ENCODE measurements around the gene FOXD4L1. TPM values are rescaled to one million over a fixed set of nuclear protein-coding genes. Genes with fewer than 3 reads are reported as not detected.
"Not testable (repeated sequence)": the region's sequence is repeated elsewhere in the genome, so short reads cannot be mapped to it uniquely, and the experiment has no call there.

FOXD4L1 gene
- under 1 TPM in 7 of 8 experiments, not detected in 1; 0.15 to 0.85 (median 0.46) TPM for total RNA-seq

DNA sequence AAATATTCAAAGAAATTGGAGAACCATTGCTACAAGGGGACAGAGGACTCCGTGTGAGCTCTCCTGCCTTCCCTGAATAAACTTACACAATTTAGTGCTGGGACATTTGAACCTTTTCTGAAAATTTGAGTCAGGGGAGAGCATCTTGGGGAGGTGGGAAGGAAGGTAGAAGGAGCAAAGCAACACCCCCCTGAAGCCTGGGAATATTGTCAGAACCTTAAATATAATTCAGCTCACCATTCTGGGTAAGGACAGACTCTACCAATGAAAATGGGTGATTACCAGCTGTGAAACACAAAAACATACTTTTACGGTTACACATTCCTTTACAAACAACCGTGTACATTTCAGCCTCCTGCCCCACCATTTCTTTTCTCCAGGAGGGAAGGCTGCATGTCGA lies at the start of gene FOXD4L1:
Gene FOXD4L1 (plus strand): TSS at position 301 of the 400 bp plus-strand sequence. CDS start 592 bp downstream, outside the sequence.
- in situ Hi-C loops (cut with MboI; ENCODE audit: low pct_unique_long_range_greater_than_20kb in 2 of 9, low sequenced_read_pairs in 9 of 9, unreplicated experiment in 9 of 9); H3K4me3 ChIP-seq: not testable (repeated sequence)
- WGBS, 10 experiments = no CpG with 5 or more reads among the region's 4 CpGs

DNA sequence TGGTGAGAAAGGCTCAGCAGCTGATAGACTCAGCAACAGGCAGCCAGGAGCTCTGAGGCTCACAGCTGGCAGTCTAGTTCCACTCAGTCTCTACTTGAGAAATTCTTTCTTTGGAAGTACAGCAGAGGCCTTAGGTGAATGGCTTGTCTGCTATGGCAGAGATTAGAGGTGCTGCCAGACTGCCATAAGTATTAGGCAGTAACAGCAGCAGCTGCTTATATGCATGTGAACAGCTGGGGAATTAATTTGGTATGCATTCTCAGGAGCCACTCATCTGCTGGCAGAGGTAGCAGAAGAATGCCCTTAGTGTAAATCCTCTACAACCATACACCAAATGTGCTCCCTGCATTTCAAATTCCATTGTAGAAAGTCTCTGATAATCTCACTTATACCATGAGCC lies 32.7 kb upstream of the FOXD4L1 start:
- H3K27ac ChIP-seq; H3K4me1 ChIP-seq (replicated peaks in 1 of 2); H3K4me3 ChIP-seq; ATAC-seq (replicated peaks in 6 of 8); in situ Hi-C loops (cut with MboI; ENCODE audit: low pct_unique_long_range_greater_than_20kb in 2 of 9, low sequenced_read_pairs in 9 of 9, unreplicated experiment in 9 of 9): not testable (repeated sequence)

More for the DNA sequence above, at the start of gene FOXD4L1:
- H3K27ac ChIP-seq; H3K4me1 ChIP-seq (replicated peaks in 1 of 2); ATAC-seq (replicated peaks in 6 of 8): not testable (repeated sequence)

DNA sequence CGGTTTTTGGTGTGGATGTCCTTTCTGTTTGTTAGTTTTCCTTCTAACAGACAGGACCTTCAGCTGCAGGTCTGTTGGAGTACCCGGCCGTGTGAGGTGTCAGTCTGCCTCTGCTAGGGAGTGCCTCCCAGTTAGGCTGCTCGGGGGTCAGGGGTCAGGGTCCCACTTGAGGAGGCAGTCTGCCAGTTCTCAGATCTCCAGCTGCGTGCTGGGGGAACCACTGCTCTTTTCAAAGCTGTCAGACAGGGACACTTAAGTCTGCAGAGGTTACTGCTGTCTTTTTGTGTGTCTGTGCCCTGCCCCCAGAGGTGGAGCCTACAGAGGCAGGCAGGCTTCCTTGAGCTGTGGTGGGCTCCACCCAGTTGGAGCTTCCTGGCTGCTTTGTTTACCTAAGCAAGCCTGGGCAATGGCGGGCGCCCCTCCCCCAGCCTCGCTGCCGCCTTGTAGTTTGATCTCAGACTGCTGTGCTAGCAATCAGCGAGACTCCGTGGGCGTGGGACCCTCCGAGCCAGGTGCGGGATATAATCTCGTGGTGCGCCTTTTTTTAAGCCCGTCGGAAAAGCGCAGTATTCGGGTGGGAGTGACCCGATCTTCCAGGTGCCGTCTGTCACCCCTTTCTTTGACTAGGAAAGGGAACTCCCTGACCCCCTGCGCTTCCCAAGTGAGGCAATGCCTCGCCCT lies 21.6 kb upstream of the FOXD4L1 start:
- ATAC-seq (replicated peaks in 6 of 8); H3K27ac ChIP-seq; H3K4me1 ChIP-seq (replicated peaks in 1 of 2); in situ Hi-C loops (cut with MboI; ENCODE audit: low pct_unique_long_range_greater_than_20kb in 2 of 9, low sequenced_read_pairs in 9 of 9, unreplicated experiment in 9 of 9); H3K4me3 ChIP-seq: not testable (repeated sequence)
- WGBS, 10 experiments = no CpG with 5 or more reads among the region's 24 CpGs

DNA sequence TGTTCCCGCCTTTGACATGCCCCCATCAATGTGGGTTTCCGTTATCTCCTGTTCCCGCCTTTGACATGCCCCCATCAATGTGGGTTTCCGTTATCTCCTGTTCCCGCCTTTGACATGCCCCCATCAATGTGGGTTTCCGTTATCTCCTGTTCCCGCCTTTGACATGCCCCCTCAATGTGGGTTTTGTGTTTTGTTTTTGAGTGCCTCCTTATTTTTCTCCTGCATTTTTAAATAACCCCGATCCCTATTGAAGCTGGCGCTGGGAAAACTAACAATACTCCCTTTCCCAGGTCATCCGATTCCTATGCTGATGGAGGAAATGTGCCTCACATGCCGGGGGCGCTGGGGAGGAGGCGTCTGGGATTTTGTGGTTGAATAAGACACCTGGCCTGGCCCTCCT lies 1.9 kb upstream of the FOXD4L1 start:
- H3K27ac ChIP-seq; ATAC-seq (replicated peaks in 6 of 8); in situ Hi-C loops (cut with MboI; ENCODE audit: low pct_unique_long_range_greater_than_20kb in 2 of 9, low sequenced_read_pairs in 9 of 9, unreplicated experiment in 9 of 9); H3K4me1 ChIP-seq (replicated peaks in 1 of 2); H3K4me3 ChIP-seq: not testable (repeated sequence)
- WGBS, 10 experiments = 72 to 100% (median 100%) methylated on average over 1 to 10 of the region's 13 CpGs; no CpG with 5 or more reads in 5 of the 10 experiments

DNA sequence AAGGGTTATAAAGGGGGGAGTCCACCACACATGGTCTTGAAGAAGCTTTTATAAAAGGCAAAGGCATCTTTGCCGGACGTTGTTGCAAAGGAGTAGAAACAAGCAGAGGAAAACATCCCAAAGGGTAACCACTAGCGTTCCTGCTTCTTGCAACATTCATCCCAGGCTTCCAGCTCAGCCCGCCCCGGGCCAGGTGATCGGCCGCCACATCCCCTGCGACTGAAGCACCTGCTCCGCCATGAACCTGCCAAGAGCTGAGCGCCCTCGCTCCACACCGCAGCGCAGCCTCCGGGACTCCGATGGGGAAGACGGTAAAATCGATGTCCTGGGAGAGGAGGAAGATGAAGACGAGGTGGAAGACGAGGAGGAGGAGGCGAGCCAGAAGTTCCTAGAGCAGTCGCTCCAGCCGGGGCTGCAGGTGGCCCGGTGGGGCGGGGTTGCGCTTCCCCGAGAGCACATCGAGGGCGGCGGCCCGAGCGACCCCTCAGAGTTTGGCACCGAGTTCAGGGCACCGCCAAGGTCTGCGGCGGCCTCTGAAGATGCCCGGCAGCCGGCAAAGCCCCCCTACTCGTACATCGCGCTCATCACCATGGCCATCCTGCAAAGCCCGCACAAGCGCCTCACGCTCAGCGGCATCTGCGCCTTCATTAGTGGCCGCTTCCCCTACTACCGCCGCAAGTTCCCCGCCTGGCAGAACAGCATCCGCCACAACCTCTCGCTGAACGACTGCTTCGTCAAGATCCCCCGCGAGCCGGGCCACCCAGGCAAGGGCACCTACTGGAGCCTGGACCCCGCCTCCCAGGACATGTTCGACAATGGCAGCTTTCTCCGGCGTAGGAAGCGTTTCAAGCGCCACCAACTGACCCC lies 787 bp downstream of the FOXD4L1 start:
- H3K4me1 ChIP-seq (replicated peaks in 1 of 2); ATAC-seq (replicated peaks in 6 of 8); H3K27ac ChIP-seq; H3K4me3 ChIP-seq; in situ Hi-C loops (cut with MboI; ENCODE audit: low pct_unique_long_range_greater_than_20kb in 2 of 9, low sequenced_read_pairs in 9 of 9, unreplicated experiment in 9 of 9): not testable (repeated sequence)
- WGBS, 10 experiments = no CpG with 5 or more reads among the region's 62 CpGs

DNA sequence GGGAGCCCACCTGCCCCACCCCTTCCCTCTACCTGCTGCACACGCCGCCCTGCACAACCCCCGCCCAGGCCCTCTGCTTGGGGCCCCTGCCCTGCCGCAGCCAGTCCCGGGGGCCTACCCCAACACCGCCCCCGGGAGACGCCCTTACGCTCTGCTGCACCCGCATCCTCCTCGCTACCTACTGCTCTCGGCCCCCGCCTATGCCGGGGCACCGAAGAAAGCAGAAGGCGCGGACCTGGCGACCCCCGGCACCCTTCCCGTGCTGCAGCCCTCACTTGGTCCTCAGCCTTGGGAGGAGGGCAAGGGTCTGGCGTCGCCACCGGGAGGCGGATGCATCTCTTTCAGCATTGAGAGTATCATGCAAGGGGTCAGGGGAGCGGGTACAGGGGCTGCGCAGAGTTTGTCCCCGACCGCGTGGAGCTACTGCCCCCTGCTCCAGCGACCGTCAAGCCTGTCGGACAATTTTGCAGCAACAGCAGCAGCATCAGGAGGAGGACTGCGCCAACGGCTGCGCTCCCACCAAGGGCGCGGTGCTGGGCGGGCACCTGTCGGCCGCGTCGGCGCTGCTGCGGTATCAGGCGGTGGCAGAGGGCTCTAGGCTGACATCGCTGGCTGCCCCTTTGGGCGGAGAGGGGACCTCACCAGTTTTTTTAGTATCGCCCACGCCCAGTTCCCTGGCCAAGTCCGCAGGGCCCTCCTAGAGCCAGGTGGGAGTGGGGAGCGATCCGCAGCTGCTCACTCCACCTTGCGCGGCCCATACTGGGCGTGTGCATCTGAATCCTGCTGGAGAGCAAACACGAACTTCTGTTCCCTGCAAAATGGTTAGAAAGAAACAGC lies 1.6 kb downstream of the FOXD4L1 start:
- WGBS, 10 experiments = no CpG with 5 or more reads among the region's 56 CpGs
- H3K27ac ChIP-seq; H3K4me1 ChIP-seq (replicated peaks in 1 of 2); in situ Hi-C loops (cut with MboI; ENCODE audit: low pct_unique_long_range_greater_than_20kb in 2 of 9, low sequenced_read_pairs in 9 of 9, unreplicated experiment in 9 of 9); H3K4me3 ChIP-seq; ATAC-seq (replicated peaks in 6 of 8): not testable (repeated sequence)

DNA sequence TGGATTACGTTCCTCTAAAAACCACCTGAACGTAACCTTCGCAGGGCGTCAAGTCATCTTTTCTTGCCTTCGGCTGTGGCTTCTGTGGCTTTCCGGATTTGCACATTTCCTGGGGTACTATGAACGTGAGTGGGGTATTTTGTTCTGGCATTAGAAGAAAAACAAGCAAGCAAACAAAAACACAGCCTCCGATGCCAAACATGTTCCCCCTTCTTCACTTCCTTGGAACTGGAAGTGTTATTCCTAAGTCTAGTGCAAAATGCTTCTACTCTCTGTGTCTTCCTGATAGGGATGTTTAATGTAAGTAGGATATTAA lies 2.2 kb downstream of the FOXD4L1 start:
- H3K27ac ChIP-seq; in situ Hi-C loops (cut with MboI; ENCODE audit: low pct_unique_long_range_greater_than_20kb in 2 of 9, low sequenced_read_pairs in 9 of 9, unreplicated experiment in 9 of 9); ATAC-seq (replicated peaks in 6 of 8); H3K4me3 ChIP-seq; H3K4me1 ChIP-seq (replicated peaks in 1 of 2): not testable (repeated sequence)
- WGBS, 10 experiments = no CpG with 5 or more reads among the region's 8 CpGs

DNA sequence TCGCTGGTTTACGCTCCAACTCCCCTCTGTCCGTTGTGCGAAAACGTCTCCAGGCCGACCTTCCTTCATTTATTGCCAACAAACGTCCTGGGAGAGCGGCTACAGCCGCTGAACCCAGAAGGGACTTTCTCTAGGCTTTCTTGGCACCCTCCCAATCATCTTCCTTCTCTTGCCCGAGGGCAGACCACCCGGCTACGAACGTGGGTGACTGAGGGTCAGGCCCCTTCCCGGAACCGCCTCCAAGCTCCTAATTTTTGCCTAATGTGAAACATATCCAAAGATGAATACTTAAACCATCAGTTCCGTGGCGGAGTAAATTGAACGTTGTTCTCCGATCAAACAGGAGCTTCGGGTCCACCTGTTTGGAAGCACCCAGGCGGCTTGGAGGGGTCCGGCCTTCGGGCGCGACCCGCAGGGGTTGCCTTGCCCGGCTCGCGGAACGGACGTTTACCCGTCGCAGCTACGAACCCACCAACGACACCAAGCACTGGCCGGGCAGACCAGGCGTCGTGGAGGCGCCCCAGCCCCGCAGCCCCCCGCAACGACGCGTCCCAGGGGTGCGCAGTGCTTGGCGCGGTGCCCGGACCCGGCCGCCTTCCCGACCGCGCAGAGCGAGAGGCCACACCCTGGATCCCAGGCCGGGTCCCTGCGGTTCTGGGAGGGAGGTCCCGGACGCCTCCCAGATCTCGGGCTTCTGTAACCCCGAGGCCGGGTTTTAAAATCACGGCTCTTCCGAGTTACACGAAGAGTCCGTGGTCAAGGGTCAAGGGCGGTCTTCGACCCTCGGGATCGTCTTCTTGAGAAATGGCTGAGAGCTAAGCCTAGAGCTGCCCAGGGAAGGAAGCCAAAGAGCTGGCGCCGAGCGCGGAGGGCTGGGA lies 4.0 kb downstream of the FOXD4L1 start:
- H3K27ac ChIP-seq; H3K4me1 ChIP-seq (replicated peaks in 1 of 2); in situ Hi-C loops (cut with MboI; ENCODE audit: low pct_unique_long_range_greater_than_20kb in 2 of 9, low sequenced_read_pairs in 9 of 9, unreplicated experiment in 9 of 9): not testable (repeated sequence)
- peak overlapping the region in 3 of 5 donors; percentile 16 to 26 (median 25) for H3K4me3 ChIP-seq
- WGBS, 10 experiments = 0 to 4% methylated on average over 4 to 5 of the region's 73 CpGs; no CpG with 5 or more reads in 8 of the 10 experiments
- ATAC-seq (replicated peaks in 6 of 8) = peak; percentile 32 to 61 (median 54)

DNA sequence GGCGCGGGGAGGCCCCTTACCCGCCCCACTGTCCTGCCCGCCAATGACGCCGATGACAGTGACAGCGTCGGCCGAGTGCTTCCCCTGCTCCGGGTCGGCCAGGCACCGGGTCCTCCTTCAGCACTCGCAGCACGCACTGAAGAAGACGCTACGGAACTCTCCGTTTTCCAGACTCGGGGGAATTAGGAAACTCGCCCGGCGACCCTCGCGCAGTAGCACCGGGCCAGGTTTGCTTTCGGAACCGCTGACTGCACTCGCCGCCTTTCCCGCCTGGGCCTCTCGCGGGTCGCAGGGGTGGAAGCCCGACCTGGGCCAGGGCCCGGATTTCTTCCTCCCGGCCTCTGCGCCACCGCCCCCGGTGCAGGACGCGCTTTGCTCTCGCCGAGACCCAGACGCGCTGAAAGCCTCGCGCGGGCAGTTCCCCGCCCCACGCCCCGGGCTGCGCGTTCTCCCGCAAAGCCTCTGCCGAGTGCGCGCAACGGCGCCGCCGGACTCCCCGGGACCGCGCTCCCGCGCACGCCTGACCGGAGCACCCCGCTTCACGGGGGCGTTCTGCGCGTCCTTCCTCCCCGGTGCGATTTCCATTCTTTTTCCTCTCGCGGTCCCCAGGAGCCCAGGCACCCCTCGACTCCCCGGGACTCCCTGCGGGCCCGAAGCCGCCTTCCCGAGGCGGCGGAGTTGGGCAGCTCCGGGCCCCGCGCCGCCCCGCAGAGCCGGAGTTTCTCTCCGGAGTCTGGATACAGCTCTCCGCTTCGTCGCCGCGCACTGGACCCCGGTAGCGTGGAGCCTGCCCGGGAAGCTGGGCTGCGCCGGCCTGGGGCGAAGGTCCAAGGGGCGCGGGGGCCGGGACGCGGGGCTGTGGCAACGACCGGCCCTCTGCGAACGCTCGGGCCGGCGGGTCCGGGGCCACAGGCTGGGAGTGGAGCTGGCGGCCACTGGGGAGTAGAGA lies 4.9 kb downstream of the FOXD4L1 start:
- H3K4me1 ChIP-seq (replicated peaks in 1 of 2); H3K27ac ChIP-seq; in situ Hi-C loops (cut with MboI; ENCODE audit: low pct_unique_long_range_greater_than_20kb in 2 of 9, low sequenced_read_pairs in 9 of 9, unreplicated experiment in 9 of 9): not testable (repeated sequence)
- H3K4me3 ChIP-seq = peak overlapping the region; percentile 13 to 26 (median 18)
- ATAC-seq (replicated peaks in 6 of 8) = peak; percentile 60 to 84 (median 80)
- 0% methylated on average over 2 to 29 of the region's 116 CpGs; no CpG with 5 or more reads in 8 of the 10 experiments for WGBS, 10 experiments

DNA sequence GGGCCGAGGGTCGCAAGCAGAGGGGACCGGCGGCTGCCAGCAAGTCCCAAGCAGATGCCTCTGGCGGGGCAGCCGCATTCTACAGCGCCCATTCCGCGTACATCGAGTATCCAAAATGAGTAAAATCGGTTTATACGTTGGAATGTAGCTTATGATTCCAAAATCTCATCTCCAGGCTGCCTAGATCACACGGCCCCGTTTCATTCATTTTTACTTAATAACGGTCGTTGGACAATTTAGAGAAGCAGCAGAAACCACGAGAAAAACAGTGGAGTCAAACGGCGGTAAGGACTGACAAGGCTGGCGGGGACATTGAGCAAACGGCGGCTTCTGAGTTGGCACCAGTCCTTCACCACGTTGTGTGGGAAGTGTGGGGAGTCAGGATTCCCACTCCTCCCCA lies 5.6 kb downstream of the FOXD4L1 start:
- H3K4me1 ChIP-seq (replicated peaks in 1 of 2); H3K27ac ChIP-seq; H3K4me3 ChIP-seq; in situ Hi-C loops (cut with MboI; ENCODE audit: low pct_unique_long_range_greater_than_20kb in 2 of 9, low sequenced_read_pairs in 9 of 9, unreplicated experiment in 9 of 9): not testable (repeated sequence)
- peak in 1 of 8 experiments; percentile 6 for ATAC-seq (replicated peaks in 6 of 8)
- 10% methylated on average over 2 of the region's 23 CpGs; no CpG with 5 or more reads in 9 of the 10 experiments for WGBS, 10 experiments

DNA sequence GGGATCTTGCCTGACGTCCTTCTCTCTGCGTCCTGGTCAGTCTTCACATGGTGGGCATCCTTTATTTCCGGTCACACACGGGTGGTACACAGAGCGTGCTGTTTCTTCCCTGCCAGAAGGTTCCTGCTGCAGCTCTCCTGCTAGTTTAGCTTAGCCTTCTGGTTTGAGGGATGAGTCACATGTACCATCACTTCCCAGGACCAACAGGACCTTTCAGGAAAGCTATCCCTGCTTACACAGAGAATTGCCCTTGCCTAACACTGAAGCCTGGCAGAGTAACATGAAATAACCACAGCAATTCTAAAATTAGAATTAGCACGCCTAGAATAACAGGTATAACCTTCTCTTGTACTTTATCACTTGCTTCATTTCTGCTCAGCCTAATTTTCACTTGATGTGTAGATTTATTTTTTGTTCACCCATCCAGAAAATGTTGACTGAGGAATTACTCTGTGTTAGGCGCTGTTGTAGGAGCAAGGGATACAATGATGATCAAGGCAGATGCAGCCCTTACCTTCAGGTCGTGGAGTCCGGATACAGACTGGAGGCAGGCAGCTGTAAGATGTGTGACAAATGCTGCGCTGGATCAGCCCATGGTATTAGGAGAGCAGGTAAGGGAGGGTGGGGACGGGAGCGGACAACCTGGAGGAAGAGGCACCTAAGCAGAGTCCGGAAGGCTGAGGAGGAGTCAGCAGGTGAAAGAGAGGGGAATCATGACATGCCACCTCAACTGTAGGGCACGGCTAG lies 9.1 kb downstream of the FOXD4L1 start:
- H3K4me1 ChIP-seq (replicated peaks in 1 of 2); H3K4me3 ChIP-seq; H3K27ac ChIP-seq; ATAC-seq (replicated peaks in 6 of 8); in situ Hi-C loops (cut with MboI; ENCODE audit: low pct_unique_long_range_greater_than_20kb in 2 of 9, low sequenced_read_pairs in 9 of 9, unreplicated experiment in 9 of 9): not testable (repeated sequence)
- no CpG with 5 or more reads among the region's 14 CpGs for WGBS, 10 experiments
